NCI-H748 (cell line): ENCODE data around the gene SPATS1.
"Not testable (repeated sequence)": the region's sequence is repeated elsewhere in the genome, so short reads cannot be mapped to it uniquely, and the experiment has no call there.

Source experiments
- DNase-seq: peaks from one replicate; lab custom pipeline; 2025; ENCODE audit not compliant: unreplicated experiment; lab: John Stamatoyannopoulos, UW

Gene SPATS1

GRCh38 chr6:44310241-44310640, 32.2 kb upstream of the SPATS1 start:
- no peak for DNase-seq

- DNase-seq, result no peak
These were observed 31.1 kb upstream of the SPATS1 start for GRCh38 chr6:44311304-44311703.

GRCh38 chr6:44311767-44312166, 30.7 kb upstream of the SPATS1 start:
- no peak for DNase-seq

GRCh38 chr6:44312901-44313788, 29.3 kb upstream of the SPATS1 start, which contains the start of gene AARS2:
AARS2 (minus strand) TSS chr6:44313347; CDS start chr6:44313323, 24 bp downstream.
- DNase-seq, result peak; percentile 94

GRCh38 chr6:44314657-44315056, 27.8 kb upstream of the SPATS1 start:
- not testable (repeated sequence) for DNase-seq

- DNase-seq, result no peak
These were observed 26.9 kb upstream of the SPATS1 start for GRCh38 chr6:44315516-44315915.

- DNase-seq, result no peak
These were observed 26.5 kb upstream of the SPATS1 start for GRCh38 chr6:44315951-44316350.

- no peak for DNase-seq
These were observed 26.0 kb upstream of the SPATS1 start for GRCh38 chr6:44316481-44316880.

GRCh38 chr6:44317136-44317631, 25.3 kb upstream of the SPATS1 start:
- DNase-seq, result peak; percentile 25

GRCh38 chr6:44321210-44321609, 21.2 kb upstream of the SPATS1 start:
- no peak for DNase-seq

- no peak for DNase-seq
These were observed 15.4 kb upstream of the SPATS1 start for GRCh38 chr6:44327096-44327495.

- DNase-seq, result no peak
These were observed 14.7 kb upstream of the SPATS1 start for GRCh38 chr6:44327760-44328159.

- not testable (repeated sequence) for DNase-seq
These were observed 14.2 kb upstream of the SPATS1 start for GRCh38 chr6:44328203-44328602.

- DNase-seq, result no peak
These were observed 12.6 kb upstream of the SPATS1 start for GRCh38 chr6:44329858-44330257.

- DNase-seq, result no peak
These were observed 9.9 kb upstream of the SPATS1 start for GRCh38 chr6:44332585-44332984.

- DNase-seq, result no peak
These were observed 9.1 kb upstream of the SPATS1 start for GRCh38 chr6:44333273-44333919.

GRCh38 chr6:44333942-44334341, 8.5 kb upstream of the SPATS1 start:
- no peak for DNase-seq

- DNase-seq, result no peak
These were observed 6.8 kb upstream of the SPATS1 start for GRCh38 chr6:44335631-44336030.

GRCh38 chr6:44338228-44339122, 4.0 kb upstream of the SPATS1 start:
- peak; percentile 73 for DNase-seq

GRCh38 chr6:44339301-44339700, 3.1 kb upstream of the SPATS1 start:
- DNase-seq, result no peak
